ENCODE data around the gene ABLIM2.

GRCh38 chr4:8045909-8046308 lies 112.7 kb downstream of the ABLIM2 start:
- no peak for TF ChIP-seq USF2 (IDR thresholded peaks at IDR 0.05; ENCODE audit: low read depth, low read length)
- TF ChIP-seq CTCF (conservative IDR thresholded peaks at IDR 0.05; ENCODE audit: low read depth, low read length), result no peak
- no peak for TF ChIP-seq MAFK (IDR thresholded peaks at IDR 0.05; ENCODE audit: low read depth, low read length)
- TF ChIP-seq POLR2A (IDR thresholded peaks at IDR 0.05; ENCODE audit: low read depth, low read length), result no peak
- TF ChIP-seq FOS (IDR thresholded peaks at IDR 0.05; ENCODE audit: low read depth, low read length), result no peak
- TF ChIP-seq RAD21 (IDR thresholded peaks at IDR 0.05; ENCODE audit: low read length), result no peak
- no peak for TF ChIP-seq CHD1 (IDR thresholded peaks at IDR 0.05; ENCODE audit: low read depth, low read length)
- no peak for TF ChIP-seq CEBPB (IDR thresholded peaks at IDR 0.05; ENCODE audit: low read depth, low read length)
- no peak for TF ChIP-seq MXI1 (IDR thresholded peaks at IDR 0.05; ENCODE audit: borderline replicate concordance, low read depth, low read length)
